ENCODE data around the gene KRT72.

The KRT72 gene

GRCh38 chr12:52629281-52630007 lies 28.2 kb upstream of the KRT72 start:
- no peak for DNase-seq

GRCh38 chr12:52628841-52629240 lies 27.6 kb upstream of the KRT72 start:
- no peak for DNase-seq

DNA sequence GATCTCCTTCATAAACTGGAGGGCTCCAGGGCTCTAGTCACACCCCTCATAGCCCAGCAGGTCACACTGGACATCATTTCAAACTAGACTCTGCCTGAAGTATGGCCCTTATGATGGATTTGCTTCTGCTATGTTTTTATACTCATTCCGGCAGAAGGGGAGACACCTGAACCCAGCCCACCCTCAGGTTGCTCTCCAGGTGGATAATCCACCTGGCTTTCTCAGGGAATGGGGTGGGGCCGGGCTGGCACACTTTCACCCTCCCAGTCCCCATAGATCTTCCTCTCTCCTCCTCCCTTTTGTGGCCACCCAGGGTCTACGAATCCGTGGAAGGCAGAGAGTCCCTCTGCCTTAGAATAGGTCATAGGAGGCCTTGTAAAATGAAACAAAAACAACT lies 26.8 kb upstream of the KRT72 start:
- no peak for DNase-seq

DNA sequence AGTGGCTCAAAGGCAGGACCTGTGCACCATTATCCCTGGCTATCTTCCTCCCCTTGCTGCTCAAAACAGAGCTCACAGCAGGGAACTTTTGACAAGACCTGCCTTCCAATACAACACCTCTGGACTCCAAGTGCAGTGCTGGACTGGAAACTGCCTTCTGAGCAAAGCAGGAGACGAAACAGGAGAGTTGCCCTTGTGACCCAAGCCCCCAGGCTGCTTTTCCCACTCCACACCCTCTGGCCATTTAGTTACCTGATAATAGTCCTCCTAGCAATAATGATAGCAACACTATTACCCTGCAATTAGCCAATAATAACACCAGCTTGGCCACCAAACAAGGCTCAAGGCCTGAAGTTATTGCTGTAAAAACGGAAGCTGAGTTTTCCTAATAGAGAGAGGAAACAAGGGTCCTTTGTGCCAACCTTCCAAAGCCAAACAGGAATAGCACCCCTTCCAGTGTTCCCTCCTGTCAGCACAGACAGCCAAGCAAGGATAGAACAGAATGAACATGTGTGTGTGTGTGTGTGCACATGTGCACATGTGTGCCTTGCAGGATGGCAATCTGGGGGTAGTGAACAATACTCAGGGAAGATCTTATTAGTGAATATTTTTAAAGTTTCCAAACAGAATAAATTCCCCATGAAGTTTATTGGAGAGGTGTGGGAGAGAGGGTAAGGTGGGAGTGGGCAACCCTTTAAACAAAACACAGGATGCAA lies 26.3 kb upstream of the KRT72 start:
- DNase-seq: no peak

- DNase-seq: no peak
These were observed 21.1 kb upstream of the KRT72 start for GRCh38 chr12:52622349-52622748.

GRCh38 chr12:52618866-52619265 lies 17.6 kb upstream of the KRT72 start:
- DNase-seq: no peak

DNA sequence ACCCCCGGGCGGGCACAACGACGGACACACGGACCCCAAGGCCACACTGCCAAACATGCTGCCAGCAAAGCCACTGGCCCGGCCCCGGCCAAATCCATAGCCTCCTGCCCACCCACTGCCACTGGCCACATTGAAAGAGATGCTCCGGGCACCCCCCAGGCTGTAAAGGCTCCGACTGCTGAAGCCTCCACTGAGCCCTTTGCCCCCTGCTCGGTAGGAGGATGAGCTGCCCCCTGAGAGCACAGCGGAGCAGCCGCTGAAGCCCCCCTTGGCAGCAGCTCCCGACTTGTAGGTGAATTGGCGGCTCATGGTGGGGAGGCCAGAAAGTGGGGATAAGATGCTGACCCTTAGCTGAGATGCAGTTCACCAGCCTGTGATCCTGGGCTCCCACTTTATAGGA lies 17.0 kb upstream of the KRT72 start, which contains the start of gene KRT73:
Gene KRT73, minus strand, starts transcription at position 344 of the 400 bp plus-strand sequence. Its CDS starts 35 bp downstream, at position 309.
- DNase-seq: no peak

- no peak for DNase-seq
These were observed 16.1 kb upstream of the KRT72 start for GRCh38 chr12:52617403-52617785.

DNA sequence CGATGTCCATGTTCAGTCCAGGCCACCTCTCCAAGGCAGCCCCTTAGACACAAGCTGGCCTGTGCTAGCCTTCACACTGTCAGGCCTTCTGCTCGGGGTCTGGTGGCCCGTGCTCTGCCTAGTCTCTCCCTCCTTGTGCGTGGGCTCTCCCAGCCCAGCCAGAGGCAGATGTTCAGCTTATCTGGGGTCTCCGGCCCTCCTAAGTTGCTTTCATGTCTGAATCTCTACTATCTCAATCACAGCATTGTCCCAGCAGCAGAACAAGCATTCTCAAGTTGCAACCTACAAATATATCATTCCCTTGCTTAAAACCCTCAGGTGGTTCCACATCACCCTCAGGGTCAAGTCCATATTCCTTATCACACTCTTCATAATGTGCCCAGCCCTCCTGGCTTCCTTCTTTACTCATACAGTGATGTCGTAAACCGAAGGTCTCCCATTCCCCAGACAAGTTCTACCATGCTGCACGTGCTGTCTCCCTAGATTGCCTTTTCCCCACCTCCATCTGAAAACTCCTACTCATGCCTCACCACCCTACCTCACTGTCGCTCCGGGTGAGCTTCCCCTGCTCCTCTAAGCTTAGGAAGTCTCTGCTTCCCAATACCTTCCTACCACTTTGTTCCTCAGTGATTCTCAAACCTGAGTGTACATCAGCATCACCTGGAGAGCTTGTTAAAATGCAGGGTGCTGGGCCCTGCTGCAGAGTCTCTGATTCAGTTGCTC lies 15.6 kb upstream of the KRT72 start:
- DNase-seq: no peak

- no peak for DNase-seq
These were observed 14.6 kb upstream of the KRT72 start for GRCh38 chr12:52615912-52616311.

- no peak for DNase-seq
These were observed 14.1 kb upstream of the KRT72 start for GRCh38 chr12:52615208-52615868.

GRCh38 chr12:52614381-52615207 lies 13.3 kb upstream of the KRT72 start:
- no peak for DNase-seq

GRCh38 chr12:52613384-52614030 lies 12.2 kb upstream of the KRT72 start:
- no peak for DNase-seq

GRCh38 chr12:52612431-52613383 lies 11.4 kb upstream of the KRT72 start:
- DNase-seq: no peak

DNA sequence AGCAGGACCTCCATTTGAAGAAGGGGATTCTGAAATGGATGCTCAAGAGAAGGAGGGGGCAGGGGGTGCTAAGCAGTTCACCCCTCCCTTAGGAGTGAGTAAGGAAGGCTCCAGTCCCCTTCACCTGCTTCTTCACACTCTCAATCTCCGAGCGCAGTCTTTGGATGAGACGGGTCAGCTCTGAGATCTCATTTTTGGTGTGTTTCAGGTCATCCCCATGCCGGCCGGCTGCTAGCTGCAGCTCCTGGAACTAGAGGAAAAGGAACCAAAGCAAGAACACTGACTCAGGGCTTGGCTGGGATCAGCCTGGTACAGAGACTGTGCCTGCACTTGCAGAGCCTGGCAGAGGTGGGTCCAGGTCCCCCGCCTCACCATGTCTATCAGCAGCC lies 9.8 kb upstream of the KRT72 start:
- DNase-seq: no peak

DNA sequence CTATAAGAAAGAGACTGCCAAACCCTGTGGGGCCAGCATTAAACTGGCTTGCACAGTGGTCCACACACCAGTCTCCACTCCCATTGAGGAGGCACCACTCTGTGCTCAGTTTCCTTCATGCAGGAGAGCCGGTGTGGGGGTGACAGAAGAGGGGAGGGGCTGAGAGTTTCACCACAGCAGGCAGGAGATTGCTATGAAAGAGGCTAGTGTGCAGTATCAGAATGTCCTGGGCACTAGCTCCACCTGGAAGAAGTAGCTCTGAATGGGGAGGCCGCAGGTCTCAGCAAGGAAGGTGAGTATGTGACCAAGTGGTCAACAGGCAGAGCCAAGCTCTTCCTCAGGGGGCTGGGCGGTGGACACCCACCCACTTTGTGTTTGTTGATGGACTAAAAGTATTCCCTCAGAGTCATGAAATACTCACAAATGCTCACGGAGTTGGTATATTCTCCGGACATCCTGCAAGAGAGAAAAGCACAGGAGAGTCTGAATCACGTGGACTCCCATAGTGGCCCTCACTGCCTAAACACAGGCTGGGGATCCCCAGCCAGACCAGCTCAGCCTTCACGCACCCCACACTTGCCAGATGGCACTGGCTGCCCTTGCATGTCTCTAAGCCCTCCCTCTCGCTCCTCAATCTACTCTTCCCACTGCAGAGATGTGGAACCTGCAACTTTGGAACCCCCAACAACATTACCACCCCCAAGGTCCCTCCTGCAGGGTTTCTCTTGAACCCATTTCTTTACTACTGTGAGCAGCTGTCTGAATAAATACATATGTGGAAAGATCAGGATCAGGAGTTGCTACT lies 7.8 kb upstream of the KRT72 start:
- no peak for DNase-seq

GRCh38 chr12:52608161-52608560 lies 6.9 kb upstream of the KRT72 start:
- DNase-seq: no peak

DNA sequence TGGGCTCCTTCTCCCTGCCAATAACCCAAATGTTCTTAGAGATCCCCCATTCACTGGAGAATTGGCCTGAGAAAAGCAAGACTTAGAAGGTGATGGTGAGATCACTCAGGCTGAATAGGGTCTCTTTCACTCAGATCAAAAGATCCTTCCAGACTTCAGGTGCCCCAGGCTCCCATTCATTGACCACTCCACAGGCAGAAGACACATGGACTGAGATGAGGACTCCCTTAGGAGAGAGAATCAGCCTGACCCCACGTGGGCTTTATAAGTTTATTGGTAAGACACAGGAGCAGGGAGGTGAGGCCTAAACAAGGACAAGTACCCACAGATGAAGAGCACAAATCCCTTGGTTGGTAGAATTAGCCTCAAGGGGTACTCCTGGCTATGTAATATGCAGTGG lies 6.1 kb upstream of the KRT72 start:
- DNase-seq: no peak

DNA sequence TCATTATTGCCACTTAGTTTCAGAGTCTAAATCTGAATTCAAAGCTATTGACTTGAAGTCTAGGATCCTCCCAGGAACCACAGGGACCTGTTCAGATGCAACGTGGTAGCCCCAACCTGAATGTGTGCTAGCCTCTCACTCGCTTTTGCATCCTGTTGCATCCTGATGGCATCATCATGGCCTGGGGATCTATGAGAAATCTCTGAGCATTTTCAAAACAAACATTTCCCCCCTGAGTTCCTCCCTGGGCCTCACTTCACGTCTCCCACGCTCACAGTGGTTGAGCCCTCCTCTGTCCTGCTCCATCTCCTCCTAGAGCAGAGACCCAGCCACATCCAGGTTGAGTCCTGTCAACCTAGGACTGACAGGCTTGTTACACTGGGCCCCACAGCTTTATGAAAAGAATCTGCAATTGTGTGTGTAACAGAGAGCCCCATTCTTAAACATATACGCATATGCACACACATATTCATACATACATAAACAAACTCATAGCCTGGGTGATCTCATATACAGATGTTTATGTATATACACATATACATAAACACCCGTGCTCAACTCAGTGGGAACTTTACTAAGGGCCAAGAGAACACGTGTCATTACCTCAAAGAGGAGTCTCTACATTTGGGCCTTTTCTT lies 5.4 kb upstream of the KRT72 start:
- DNase-seq: no peak
